GM18502 (cell line): Measurements from ENCODE around the gene EPHA4.

Source experiments
- ATAC-seq: cut with Tn5 transposase; IDR thresholded peaks from one replicate; pipeline ENCODE4 v1.9.1; 2021; ENCODE audit warnings: mild to moderate bottlenecking; ENCODE audit not compliant: unreplicated experiment, poor library complexity

Gene EPHA4

DNA sequence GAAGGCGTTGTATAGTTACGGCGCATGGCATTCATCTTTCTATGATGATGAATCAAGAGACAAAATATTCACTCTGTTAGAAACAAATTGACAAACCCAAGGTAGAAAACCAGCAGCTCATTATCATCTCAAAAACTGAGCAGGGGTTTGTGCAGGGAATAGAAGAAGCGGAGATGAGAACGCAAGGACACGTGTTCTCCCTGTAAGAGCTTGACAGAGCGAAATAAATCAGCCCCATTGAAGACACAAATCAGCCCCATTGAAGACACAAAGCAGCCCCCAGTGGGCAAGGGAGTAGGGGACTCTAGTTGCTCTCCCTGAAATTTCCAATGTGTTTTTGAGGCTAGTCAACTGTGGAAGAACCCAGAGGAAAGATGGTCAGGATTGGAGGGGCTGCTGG, 199.2 kb downstream of the EPHA4 start:
- ATAC-seq, result no peak

DNA sequence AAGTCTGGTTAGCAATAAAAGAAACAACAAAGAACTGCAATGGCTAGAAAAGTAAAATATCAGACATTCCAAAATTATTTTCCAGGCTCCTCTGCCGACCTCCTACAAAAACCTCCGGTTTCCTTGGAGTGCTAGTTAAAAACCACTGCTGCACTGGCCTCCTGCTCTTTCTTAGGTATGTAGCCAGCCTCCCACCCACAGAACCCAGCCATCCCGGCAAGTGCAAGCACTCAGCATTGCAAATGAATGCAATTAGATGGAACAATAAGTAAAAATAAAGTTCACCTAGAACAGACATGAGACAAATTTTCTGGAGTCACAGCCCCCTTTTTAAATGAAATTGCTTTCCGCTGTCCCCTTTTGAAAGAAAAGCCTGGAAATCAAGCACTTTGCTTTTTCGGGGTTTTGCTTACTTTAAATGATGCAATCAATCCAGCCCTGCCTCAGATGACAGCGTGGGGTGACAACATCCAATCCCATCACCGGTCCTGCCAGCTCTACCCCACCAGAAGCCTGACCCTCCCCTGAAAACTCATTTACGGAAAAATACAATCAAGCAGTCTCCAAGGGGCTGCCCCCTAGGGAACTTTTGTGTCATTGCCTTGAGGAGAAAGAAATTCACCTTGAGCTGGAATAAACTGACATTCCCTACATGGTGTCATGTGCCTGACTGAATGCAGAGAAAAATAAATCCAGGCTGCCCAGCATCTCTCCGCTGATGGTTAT, 199.8 kb downstream of the EPHA4 start:
- ATAC-seq, result no peak

- no peak for ATAC-seq
Observed at GRCh38 chr2:221371347-221371746, 200.8 kb downstream of the EPHA4 start.

DNA sequence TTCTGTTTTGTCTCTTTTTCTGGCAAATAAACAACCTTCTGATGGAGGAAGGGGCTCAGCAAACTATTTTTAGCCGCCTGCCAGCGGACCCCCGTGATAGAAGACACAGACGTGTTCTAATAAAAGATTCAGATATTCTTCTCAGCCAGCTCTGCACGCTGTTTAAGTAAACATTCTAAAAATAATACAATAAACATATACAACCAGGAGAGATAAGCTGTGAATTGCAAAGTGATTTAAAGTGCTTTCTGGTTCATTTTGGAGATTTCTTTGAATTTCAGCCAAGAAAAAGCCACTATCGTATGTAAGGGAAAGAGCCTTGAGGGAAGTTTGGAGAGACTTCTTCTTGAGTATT, 201.3 kb downstream of the EPHA4 start:
- no peak for ATAC-seq

GRCh38 chr2:221370076-221370856, 201.8 kb downstream of the EPHA4 start:
- no peak for ATAC-seq
